GM10266 (cell line): ENCODE results near the gene FSD1.
"Not testable (repeated sequence)": the region's sequence is repeated elsewhere in the genome, so short reads cannot be mapped to it uniquely, and the experiment has no call there.

Experiments used
- DNase-seq: peaks from one replicate; pipeline ENCODE4 v3.0.0; 2012; ENCODE audit errors: extremely low spot score
- CTCF ChIP-seq: IDR thresholded peaks from 2 replicates; pipeline ENCODE4 v1.5.1; 2012; ENCODE audit warnings: mild to moderate bottlenecking, low read depth; ENCODE audit not compliant: control insufficient read depth, insufficient read depth; ENCODE audit errors: missing control alignments

The FSD1 gene

GRCh38 chr19:4342314-4342614, 37.9 kb downstream of the FSD1 start:
- no peak for TF ChIP-seq CTCF
- no peak for DNase-seq

GRCh38 chr19:4342615-4343369, 38.4 kb downstream of the FSD1 start:
- TF ChIP-seq CTCF: no peak
- DNase-seq: peak; percentile 93

- TF ChIP-seq CTCF: no peak
- DNase-seq: peak; percentile 95
Observed at GRCh38 chr19:4343370-4344307, 39.2 kb downstream of the FSD1 start, which contains the start of gene MPND. Gene MPND (plus strand): TSS chr19:4343562. CDS start chr19:4343594, 32 bp downstream.

GRCh38 chr19:4345342-4346019, 41.1 kb downstream of the FSD1 start:
- no peak for TF ChIP-seq CTCF
- no peak for DNase-seq

GRCh38 chr19:4346020-4346383, 41.6 kb downstream of the FSD1 start:
- TF ChIP-seq CTCF: no peak
- DNase-seq: no peak

GRCh38 chr19:4347521-4347920, 43.1 kb downstream of the FSD1 start:
- DNase-seq: no peak

GRCh38 chr19:4349225-4349624, 44.8 kb downstream of the FSD1 start:
- DNase-seq: not testable (repeated sequence)

More at GRCh38 chr19:4347521-4347920, 43.1 kb downstream of the FSD1 start:
- no peak for TF ChIP-seq CTCF
